Ishikawa (cell line): Measurements from ENCODE around the gene HLA-E.

Source experiments
- CEBPB ChIP-seq: IDR thresholded peaks from 2 replicates; pipeline ENCODE4 v1.6.1; 2012
- CREB1 ChIP-seq: IDR thresholded peaks from 2 replicates; pipeline ENCODE4 v1.6.1; 2012; ENCODE audit warnings: low read depth
- EGR1 ChIP-seq: IDR thresholded peaks from 2 replicates; pipeline ENCODE4 v1.6.1; 2012
- EP300 ChIP-seq: IDR thresholded peaks from 2 replicates; pipeline ENCODE4 v1.6.1; 2012; ENCODE audit warnings: borderline replicate concordance
- FOXM1 ChIP-seq: IDR thresholded peaks from 2 replicates; pipeline ENCODE4 v1.6.1; 2012; ENCODE audit warnings: low read depth, borderline replicate concordance
- NFIC ChIP-seq: IDR thresholded peaks from 2 replicates; pipeline ENCODE4 v1.6.1; 2012
- RAD21 ChIP-seq: IDR thresholded peaks from 2 replicates; pipeline ENCODE4 v1.6.1; 2012; ENCODE audit warnings: low read depth
- TAF1 ChIP-seq: IDR thresholded peaks from 2 replicates; pipeline ENCODE4 v1.6.1; 2012; ENCODE audit warnings: low read depth, mild to moderate bottlenecking
- TCF12 ChIP-seq: IDR thresholded peaks from 2 replicates; pipeline ENCODE4 v1.6.1; 2012; ENCODE audit warnings: low read depth
- TEAD4 ChIP-seq: IDR thresholded peaks from 2 replicates; pipeline ENCODE4 v1.6.1; 2012
- YY1 ChIP-seq: IDR thresholded peaks from 2 replicates; pipeline ENCODE4 v1.6.1; 2012; ENCODE audit warnings: low read depth
- ZBTB7A ChIP-seq: IDR thresholded peaks from 2 replicates; pipeline ENCODE4 v1.6.1; 2012; ENCODE audit warnings: low read depth
- TF ChIP-seq, protein P1 (sequence below): IDR thresholded peaks from 2 replicates; pipeline ENCODE4 v1.6.1; 2012
- TF ChIP-seq, protein P2 (sequence below): IDR thresholded peaks from 2 replicates; pipeline ENCODE4 v1.6.1; 2012; ENCODE audit warnings: low read depth, mild to moderate bottlenecking
- TF ChIP-seq, protein P3 (sequence below): IDR thresholded peaks from 2 replicates; pipeline ENCODE4 v1.6.1; 2012

HLA-E gene

DNA sequence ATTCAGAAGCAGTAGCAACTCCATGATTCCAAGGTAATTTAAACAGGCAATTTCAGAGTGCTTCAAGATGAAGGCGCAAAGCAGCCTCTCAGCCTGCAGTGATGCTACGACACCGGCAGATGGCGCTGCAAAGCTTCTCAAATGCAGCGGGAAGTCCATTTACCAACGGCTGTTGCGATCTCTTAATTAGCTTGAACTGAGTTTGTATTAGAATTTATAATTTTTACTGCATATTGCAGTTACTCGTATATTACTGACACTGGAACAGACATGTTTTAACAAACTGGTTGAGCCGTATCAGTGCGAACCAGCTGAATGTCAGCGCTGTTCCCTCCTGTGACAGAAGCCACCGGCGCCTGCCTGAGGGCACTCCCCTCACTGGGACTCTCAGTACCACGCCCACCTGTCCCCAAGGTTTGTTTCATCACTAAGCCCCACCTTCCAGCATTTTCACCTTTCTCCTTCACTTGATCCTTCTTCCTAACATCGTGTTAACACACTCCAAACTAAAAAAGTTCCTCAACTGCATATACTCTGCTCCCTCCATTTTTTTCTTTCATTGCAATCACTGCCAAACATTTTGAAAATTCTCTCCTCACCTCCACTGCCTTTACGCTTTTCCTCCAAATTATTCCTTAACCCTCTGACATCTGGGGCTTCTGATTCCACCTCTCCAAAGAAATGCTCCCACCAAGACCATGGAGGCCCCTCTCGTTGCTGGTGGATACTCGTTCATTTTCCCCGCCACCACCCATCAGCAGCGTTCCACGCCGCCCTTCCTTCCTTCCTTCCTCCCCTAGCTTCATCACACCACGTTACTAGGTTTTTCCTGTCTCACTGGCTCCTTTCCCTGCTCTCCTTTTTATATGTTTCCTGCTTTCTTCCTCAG, 52.5 kb downstream of the HLA-E start:
- TF ChIP-seq NFIC (no peak), YY1 (peak; percentile 37; the same call in 1 of the 2 replicates), RAD21 (peak; percentile 74)
- TF ChIP-seq, protein P1, sequence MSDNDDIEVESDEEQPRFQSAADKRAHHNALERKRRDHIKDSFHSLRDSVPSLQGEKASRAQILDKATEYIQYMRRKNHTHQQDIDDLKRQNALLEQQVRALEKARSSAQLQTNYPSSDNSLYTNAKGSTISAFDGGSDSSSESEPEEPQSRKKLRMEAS: peak; percentile 38; the same call in 1 of the 2 replicates

DNA sequence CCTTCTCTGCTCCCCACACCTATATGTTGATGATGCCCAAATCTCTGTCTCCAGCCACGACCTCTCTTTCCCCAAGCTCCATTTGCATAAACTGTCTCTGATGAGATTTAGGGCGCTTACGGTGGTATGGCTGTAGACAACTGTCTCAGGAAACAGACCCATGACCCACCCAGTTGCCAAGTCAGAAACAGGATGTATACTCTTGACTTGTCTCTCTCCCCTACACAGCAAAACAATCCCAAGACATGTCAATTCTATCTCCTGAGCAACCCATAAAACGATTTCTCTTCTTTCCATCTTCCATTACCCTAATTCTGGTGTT, 53.1 kb downstream of the HLA-E start:
- TF ChIP-seq TAF1 (no peak), EP300 (no peak), ZBTB7A (no peak), CEBPB (no peak), TCF12 (no peak), TEAD4 (no peak), RAD21 (no peak), CREB1 (no peak), EGR1 (no peak), NFIC (no peak)
- TF ChIP-seq, protein P2, sequence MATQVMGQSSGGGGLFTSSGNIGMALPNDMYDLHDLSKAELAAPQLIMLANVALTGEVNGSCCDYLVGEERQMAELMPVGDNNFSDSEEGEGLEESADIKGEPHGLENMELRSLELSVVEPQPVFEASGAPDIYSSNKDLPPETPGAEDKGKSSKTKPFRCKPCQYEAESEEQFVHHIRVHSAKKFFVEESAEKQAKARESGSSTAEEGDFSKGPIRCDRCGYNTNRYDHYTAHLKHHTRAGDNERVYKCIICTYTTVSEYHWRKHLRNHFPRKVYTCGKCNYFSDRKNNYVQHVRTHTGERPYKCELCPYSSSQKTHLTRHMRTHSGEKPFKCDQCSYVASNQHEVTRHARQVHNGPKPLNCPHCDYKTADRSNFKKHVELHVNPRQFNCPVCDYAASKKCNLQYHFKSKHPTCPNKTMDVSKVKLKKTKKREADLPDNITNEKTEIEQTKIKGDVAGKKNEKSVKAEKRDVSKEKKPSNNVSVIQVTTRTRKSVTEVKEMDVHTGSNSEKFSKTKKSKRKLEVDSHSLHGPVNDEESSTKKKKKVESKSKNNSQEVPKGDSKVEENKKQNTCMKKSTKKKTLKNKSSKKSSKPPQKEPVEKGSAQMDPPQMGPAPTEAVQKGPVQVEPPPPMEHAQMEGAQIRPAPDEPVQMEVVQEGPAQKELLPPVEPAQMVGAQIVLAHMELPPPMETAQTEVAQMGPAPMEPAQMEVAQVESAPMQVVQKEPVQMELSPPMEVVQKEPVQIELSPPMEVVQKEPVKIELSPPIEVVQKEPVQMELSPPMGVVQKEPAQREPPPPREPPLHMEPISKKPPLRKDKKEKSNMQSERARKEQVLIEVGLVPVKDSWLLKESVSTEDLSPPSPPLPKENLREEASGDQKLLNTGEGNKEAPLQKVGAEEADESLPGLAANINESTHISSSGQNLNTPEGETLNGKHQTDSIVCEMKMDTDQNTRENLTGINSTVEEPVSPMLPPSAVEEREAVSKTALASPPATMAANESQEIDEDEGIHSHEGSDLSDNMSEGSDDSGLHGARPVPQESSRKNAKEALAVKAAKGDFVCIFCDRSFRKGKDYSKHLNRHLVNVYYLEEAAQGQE: no peak
- TF ChIP-seq, protein P3, sequence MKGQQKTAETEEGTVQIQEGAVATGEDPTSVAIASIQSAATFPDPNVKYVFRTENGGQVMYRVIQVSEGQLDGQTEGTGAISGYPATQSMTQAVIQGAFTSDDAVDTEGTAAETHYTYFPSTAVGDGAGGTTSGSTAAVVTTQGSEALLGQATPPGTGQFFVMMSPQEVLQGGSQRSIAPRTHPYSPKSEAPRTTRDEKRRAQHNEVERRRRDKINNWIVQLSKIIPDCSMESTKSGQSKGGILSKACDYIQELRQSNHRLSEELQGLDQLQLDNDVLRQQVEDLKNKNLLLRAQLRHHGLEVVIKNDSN: no peak
- TF ChIP-seq, protein P1: no peak

DNA sequence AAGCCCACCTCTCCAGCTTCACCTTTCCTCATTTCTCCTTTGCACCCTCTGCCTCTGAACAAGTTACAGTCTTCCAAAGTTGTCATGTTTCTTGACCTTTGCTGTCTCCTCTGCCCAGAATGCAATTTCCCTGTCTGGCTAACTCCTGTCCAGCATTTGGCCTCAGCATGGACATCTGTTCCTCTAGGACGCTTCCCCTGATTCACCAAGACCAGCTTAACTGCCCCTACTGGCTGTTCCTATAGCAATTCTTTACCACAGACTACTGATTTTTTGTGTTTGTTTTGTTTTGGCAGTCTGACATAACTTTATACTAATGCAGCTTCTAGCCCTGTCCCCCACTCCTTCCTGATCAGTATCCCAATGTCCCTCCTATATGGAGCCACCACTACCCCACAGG, 53.6 kb downstream of the HLA-E start:
- no peak for TF ChIP-seq EGR1
- no peak for TF ChIP-seq EP300
- no peak for TF ChIP-seq TCF12
- no peak for TF ChIP-seq YY1
- TF ChIP-seq FOXM1: no peak
- TF ChIP-seq, protein P2: no peak
- TF ChIP-seq TEAD4: no peak
- TF ChIP-seq, protein P3: no peak
- TF ChIP-seq NFIC: no peak
- no peak for TF ChIP-seq CEBPB
- TF ChIP-seq TAF1: no peak
- no peak for TF ChIP-seq ZBTB7A
- TF ChIP-seq CREB1: no peak
- TF ChIP-seq, protein P1: no peak
- TF ChIP-seq RAD21: no peak
